H9 (cell line): ENCODE data around the gene HEATR5A. TPM values are rescaled to one million over a fixed set of nuclear protein-coding genes. Genes with fewer than 3 reads are reported as not detected.

ENCODE experiments used
- DNase-seq: peaks from one replicate; pipeline ENCODE4 v3.0.0-alpha.2; 2017
- H2AFZ ChIP-seq: one replicate; pipeline ENCODE4 v1.6.1; 2013; ENCODE audit warnings: mild to moderate bottlenecking, low read length, control low read depth, moderate library complexity
- H2AK5ac ChIP-seq: 2 replicates; pipeline ENCODE4 v1.6.1; 2013; ENCODE audit warnings: low read length, control low read depth, mixed read lengths; ENCODE audit not compliant: insufficient read length
- H2BK120ac ChIP-seq: one replicate; pipeline ENCODE4 v1.6.1; 2013; ENCODE audit warnings: low read depth, mild to moderate bottlenecking, low read length, control low read depth, inconsistent platforms; ENCODE audit not compliant: poor library complexity, severe bottlenecking
- H2BK12ac ChIP-seq: 2 replicates; pipeline ENCODE4 v1.6.1; 2013; ENCODE audit warnings: low read length, control low read depth, mixed read lengths, low read depth; ENCODE audit not compliant: insufficient read length
- H2BK15ac ChIP-seq: 2 replicates; pipeline ENCODE4 v1.6.1; 2013; ENCODE audit warnings: low read depth, low read length, control low read depth
- H2BK20ac ChIP-seq: one replicate; pipeline ENCODE4 v1.6.1; 2013; ENCODE audit warnings: low read depth, mild to moderate bottlenecking, low read length, control low read depth, inconsistent platforms; ENCODE audit not compliant: poor library complexity, severe bottlenecking
- H2BK5ac ChIP-seq: 2 replicates; pipeline ENCODE4 v1.6.1; 2013; ENCODE audit warnings: low read length, control low read depth, mixed read lengths; ENCODE audit not compliant: insufficient read length
- H3K14ac ChIP-seq: 2 replicates; pipeline ENCODE4 v1.6.1; 2013; ENCODE audit warnings: low read length, control low read depth; ENCODE audit not compliant: insufficient read depth
- H3K18ac ChIP-seq: 2 replicates; pipeline ENCODE4 v1.6.1; 2013; ENCODE audit warnings: low read depth, mild to moderate bottlenecking, mixed read lengths, low read length, control low read depth; ENCODE audit not compliant: insufficient read length
- H3K23ac ChIP-seq: 2 replicates; pipeline ENCODE4 v1.6.1; 2013; ENCODE audit warnings: low read length, control low read depth, mixed read lengths, low read depth; ENCODE audit not compliant: insufficient read length
- H3K23me2 ChIP-seq: 2 replicates; pipeline ENCODE4 v1.6.1; 2013; ENCODE audit warnings: low read depth, mild to moderate bottlenecking, mixed read lengths, low read length, control low read depth; ENCODE audit not compliant: insufficient read length, poor library complexity, severe bottlenecking
- H3K27ac ChIP-seq: 2 replicates; pipeline ENCODE4 v1.5.1; 2013; ENCODE audit warnings: low read length, control low read depth, mixed read lengths, low read depth; ENCODE audit not compliant: insufficient read length
- H3K27me3 ChIP-seq: 2 replicates; pipeline ENCODE4 v1.6.1; 2013; ENCODE audit warnings: low read length, control low read depth, inconsistent platforms; ENCODE audit not compliant: insufficient read depth
- H3K4ac ChIP-seq: 2 replicates; pipeline ENCODE4 v1.6.1; 2013; ENCODE audit warnings: low read depth, mild to moderate bottlenecking, control low read depth, inconsistent platforms, low read length, moderate library complexity
- H3K4me1 ChIP-seq: 2 replicates; pipeline ENCODE4 v1.6.1; 2013; ENCODE audit warnings: low read length, control low read depth, inconsistent platforms; ENCODE audit not compliant: insufficient read depth
- H3K4me2 ChIP-seq: 2 replicates; pipeline ENCODE4 v1.6.1; 2013; ENCODE audit warnings: low read length, control low read depth, mixed read lengths; ENCODE audit not compliant: insufficient read length, insufficient read depth
- H3K56ac ChIP-seq: 2 replicates; pipeline ENCODE4 v1.6.1; 2013; ENCODE audit warnings: low read depth, mild to moderate bottlenecking, mixed read lengths, low read length, control low read depth; ENCODE audit not compliant: insufficient read length
- H3K79me1 ChIP-seq: 2 replicates; pipeline ENCODE4 v1.6.1; 2013; ENCODE audit warnings: low read depth, mild to moderate bottlenecking, moderate library complexity, low read length, control low read depth, inconsistent platforms; ENCODE audit not compliant: insufficient read depth, poor library complexity, severe bottlenecking
- H3K79me2 ChIP-seq: 2 replicates; pipeline ENCODE4 v1.6.1; 2013; ENCODE audit warnings: low read length, control low read depth, inconsistent platforms; ENCODE audit not compliant: insufficient read depth
- H3K9ac ChIP-seq: 2 replicates; pipeline ENCODE4 v1.6.1; 2013; ENCODE audit warnings: low read length, control low read depth, mixed read lengths; ENCODE audit not compliant: insufficient read length; ENCODE audit errors: extremely low read depth
- H3K9me3 ChIP-seq: one replicate; pipeline ENCODE4 v1.6.1; 2013; ENCODE audit warnings: low read depth, low read length, inconsistent platforms; ENCODE audit not compliant: control insufficient read depth
- H3T11ph ChIP-seq: one replicate; pipeline ENCODE4 v1.6.1; 2013; ENCODE audit warnings: mild to moderate bottlenecking, low read length, control low read depth, inconsistent platforms
- H4K20me1 ChIP-seq: one replicate; pipeline ENCODE4 v1.6.1; 2013; ENCODE audit not compliant: control insufficient read depth, insufficient read length, insufficient read depth
- H4K5ac ChIP-seq: 2 replicates; pipeline ENCODE4 v1.6.1; 2013; ENCODE audit warnings: low read depth, mild to moderate bottlenecking, mixed read lengths, low read length, control low read depth; ENCODE audit not compliant: insufficient read length
- H4K8ac ChIP-seq: replicated peaks from 2 replicates; pipeline ENCODE4 v1.6.1; 2013; ENCODE audit warnings: low read length, control low read depth, mixed read lengths, low read depth; ENCODE audit not compliant: insufficient read length
- H4K91ac ChIP-seq: 2 replicates; pipeline ENCODE4 v1.6.1; 2013; ENCODE audit warnings: low read depth, mild to moderate bottlenecking, moderate library complexity, mixed read lengths, low read length, control low read depth; ENCODE audit not compliant: insufficient read length
- H3K27ac Mint-ChIP-seq, 3 experiments: 2 replicates in 2 of 3; 3 replicates in 1 of 3; pipeline ENCODE4 v1.8.0; 2020 to 2021; ENCODE audit warnings: mixed read lengths in 3 of 3, mild to moderate bottlenecking in 1 of 3, moderate library complexity in 1 of 3
- H3K27me3 Mint-ChIP-seq: 2 replicates; pipeline ENCODE4 v1.8.0; 2021; ENCODE audit warnings: low read depth, mild to moderate bottlenecking, moderate library complexity, mixed read lengths
- H3K36me3 Mint-ChIP-seq, 3 experiments: 2 replicates in 2 of 3; 3 replicates in 1 of 3; pipeline ENCODE4 v1.8.0; 2020 to 2021; ENCODE audit warnings: low read depth in 3 of 3, mixed read lengths in 3 of 3; ENCODE audit not compliant: insufficient read depth in 1 of 3
- H3K4me1 Mint-ChIP-seq, 2 experiments: 2 replicates each; pipeline ENCODE4 v1.8.0; 2020; ENCODE audit warnings: mixed read lengths in 2 of 2
- H3K4me3 Mint-ChIP-seq, 2 experiments: 2 replicates in 1 of 2; 3 replicates in 1 of 2; pipeline ENCODE4 v1.8.0; 2020 to 2021; ENCODE audit warnings: mild to moderate bottlenecking in 2 of 2, mixed read lengths in 2 of 2, moderate library complexity in 1 of 2
- H3K9me3 Mint-ChIP-seq, 2 experiments: 2 replicates in 1 of 2; 3 replicates in 1 of 2; pipeline ENCODE4 v1.8.0; 2020; ENCODE audit warnings: mild to moderate bottlenecking in 2 of 2, mixed read lengths in 2 of 2, moderate library complexity in 1 of 2
- WGBS: extraction: QIAGEN DNeasy Blood & Tissue Kit; methylation state at CpG from one replicate; pipeline ENCODE4 v1.1.7; 2013; ENCODE audit warnings: missing lambda C conversion rate, low lambda C conversion rate, mixed read lengths; ENCODE audit not compliant: insufficient read length; ENCODE audit errors: extremely low coverage; 5-methylcytosine and 5-hydroxymethylcytosine counted together
- total RNA-seq: library from RNA; stranded (reverse); gene quantifications from 2 replicates; pipeline ENCODE4 v1.2.1, GENCODE V29; 2021
- TF ChIP-seq, protein P1 (sequence below): fragments of 200-600 bp; sonication (generic); conservative IDR thresholded peaks from 3 replicates; pipeline ENCODE4 v1.8.0; 2021; ENCODE audit warnings: antibody characterized with exemption, mild to moderate bottlenecking

HEATR5A gene
- total RNA-seq, 1 experiment from 2014 or later, result 21.2 TPM

DNA sequence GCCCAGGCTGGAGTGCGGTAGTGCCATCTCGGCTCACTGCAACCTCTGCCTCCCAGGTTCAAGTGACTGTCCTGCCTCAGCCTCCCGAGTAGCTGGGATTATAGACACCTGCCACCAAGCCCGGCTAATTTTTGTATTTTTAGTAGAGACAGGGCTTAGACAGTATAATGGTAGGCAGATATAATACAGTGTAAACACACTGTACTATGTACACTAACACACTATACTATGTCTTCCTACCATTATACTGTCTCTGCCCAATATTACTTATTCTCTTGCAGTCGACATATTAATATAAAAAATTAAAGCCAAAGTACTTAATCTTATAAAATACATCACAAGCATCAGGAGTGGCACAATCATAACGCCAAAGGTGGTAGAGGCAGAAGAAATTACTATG lies 21.9 kb upstream of the HEATR5A start:
- peaks cover 12 to 16% of the 10 kb centered on the region in 2 experiments for H3K9me3 Mint-ChIP-seq
- TF ChIP-seq, protein P1, sequence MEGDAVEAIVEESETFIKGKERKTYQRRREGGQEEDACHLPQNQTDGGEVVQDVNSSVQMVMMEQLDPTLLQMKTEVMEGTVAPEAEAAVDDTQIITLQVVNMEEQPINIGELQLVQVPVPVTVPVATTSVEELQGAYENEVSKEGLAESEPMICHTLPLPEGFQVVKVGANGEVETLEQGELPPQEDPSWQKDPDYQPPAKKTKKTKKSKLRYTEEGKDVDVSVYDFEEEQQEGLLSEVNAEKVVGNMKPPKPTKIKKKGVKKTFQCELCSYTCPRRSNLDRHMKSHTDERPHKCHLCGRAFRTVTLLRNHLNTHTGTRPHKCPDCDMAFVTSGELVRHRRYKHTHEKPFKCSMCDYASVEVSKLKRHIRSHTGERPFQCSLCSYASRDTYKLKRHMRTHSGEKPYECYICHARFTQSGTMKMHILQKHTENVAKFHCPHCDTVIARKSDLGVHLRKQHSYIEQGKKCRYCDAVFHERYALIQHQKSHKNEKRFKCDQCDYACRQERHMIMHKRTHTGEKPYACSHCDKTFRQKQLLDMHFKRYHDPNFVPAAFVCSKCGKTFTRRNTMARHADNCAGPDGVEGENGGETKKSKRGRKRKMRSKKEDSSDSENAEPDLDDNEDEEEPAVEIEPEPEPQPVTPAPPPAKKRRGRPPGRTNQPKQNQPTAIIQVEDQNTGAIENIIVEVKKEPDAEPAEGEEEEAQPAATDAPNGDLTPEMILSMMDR, result no peak
- no peak overlapping the region for H3K27ac ChIP-seq

More for the DNA sequence above, 21.9 kb upstream of the HEATR5A start:
- H3K4ac ChIP-seq, result no peak overlapping the region
- H2BK20ac ChIP-seq, result no peak overlapping the region
- Mint-ChIP-seq H3K36me3 (peaks cover 15 to 18% (median 15%) of the 10 kb centered on the region in 3 experiments), H3K4me3 (no peak overlapping the region), H3K27me3 (no peaks in the 10 kb centered on the region; the same call in 1 of the 2 replicates), H3K4me1 (no peaks in the 10 kb centered on the region), H3K27ac (no peak overlapping the region)
- no peak overlapping the region for H2BK15ac ChIP-seq
- H2BK12ac ChIP-seq, result no peak overlapping the region
- H3K79me2 ChIP-seq, result no peaks in the 10 kb centered on the region
- no peak overlapping the region for H3K9ac ChIP-seq
- H3K18ac ChIP-seq, result no peak overlapping the region
- H4K20me1 ChIP-seq, result no peaks in the 10 kb centered on the region
- H4K91ac ChIP-seq, result no peak overlapping the region
- H2BK5ac ChIP-seq, result no peak overlapping the region
- no peak overlapping the region for H3K4me2 ChIP-seq
- no peaks in the 10 kb centered on the region for H3K79me1 ChIP-seq
- H3K27me3 ChIP-seq, result no peaks in the 10 kb centered on the region
- H2AK5ac ChIP-seq, result no peak overlapping the region
- H4K8ac ChIP-seq, result no peak overlapping the region
- no CpG with 5 or more reads among the region's 6 CpGs for WGBS
- no peak overlapping the region for H4K5ac ChIP-seq
- H3K23ac ChIP-seq, result no peak overlapping the region
- H3K4me1 ChIP-seq, result no peaks in the 10 kb centered on the region
- no peaks in the 10 kb centered on the region for H3K23me2 ChIP-seq
- no peaks in the 10 kb centered on the region for H3K9me3 ChIP-seq
- H3K14ac ChIP-seq, result no peak overlapping the region
- no peak for DNase-seq
- H3T11ph ChIP-seq, result no peak overlapping the region
- H2AFZ ChIP-seq, result no peak overlapping the region
- H3K56ac ChIP-seq, result no peak overlapping the region
- H2BK120ac ChIP-seq, result no peak overlapping the region
